H9 (cell line): ENCODE data around the gene F7. TPM values are rescaled to one million over a fixed set of nuclear protein-coding genes. Genes with fewer than 3 reads are reported as not detected.

ENCODE experiments used
- DNase-seq: peaks from one replicate; pipeline ENCODE4 v3.0.0-alpha.2; 2017
- H2AFZ ChIP-seq: one replicate; pipeline ENCODE4 v1.6.1; 2013; ENCODE audit warnings: mild to moderate bottlenecking, low read length, control low read depth, moderate library complexity
- H2AK5ac ChIP-seq: 2 replicates; pipeline ENCODE4 v1.6.1; 2013; ENCODE audit warnings: low read length, control low read depth, mixed read lengths; ENCODE audit not compliant: insufficient read length
- H2BK120ac ChIP-seq: one replicate; pipeline ENCODE4 v1.6.1; 2013; ENCODE audit warnings: low read depth, mild to moderate bottlenecking, low read length, control low read depth, inconsistent platforms; ENCODE audit not compliant: poor library complexity, severe bottlenecking
- H2BK12ac ChIP-seq: 2 replicates; pipeline ENCODE4 v1.6.1; 2013; ENCODE audit warnings: low read length, control low read depth, mixed read lengths, low read depth; ENCODE audit not compliant: insufficient read length
- H2BK15ac ChIP-seq: 2 replicates; pipeline ENCODE4 v1.6.1; 2013; ENCODE audit warnings: low read depth, low read length, control low read depth
- H2BK20ac ChIP-seq: one replicate; pipeline ENCODE4 v1.6.1; 2013; ENCODE audit warnings: low read depth, mild to moderate bottlenecking, low read length, control low read depth, inconsistent platforms; ENCODE audit not compliant: poor library complexity, severe bottlenecking
- H2BK5ac ChIP-seq: 2 replicates; pipeline ENCODE4 v1.6.1; 2013; ENCODE audit warnings: low read length, control low read depth, mixed read lengths; ENCODE audit not compliant: insufficient read length
- H3K14ac ChIP-seq: 2 replicates; pipeline ENCODE4 v1.6.1; 2013; ENCODE audit warnings: low read length, control low read depth; ENCODE audit not compliant: insufficient read depth
- H3K18ac ChIP-seq: 2 replicates; pipeline ENCODE4 v1.6.1; 2013; ENCODE audit warnings: low read depth, mild to moderate bottlenecking, mixed read lengths, low read length, control low read depth; ENCODE audit not compliant: insufficient read length
- H3K23ac ChIP-seq: 2 replicates; pipeline ENCODE4 v1.6.1; 2013; ENCODE audit warnings: low read length, control low read depth, mixed read lengths, low read depth; ENCODE audit not compliant: insufficient read length
- H3K23me2 ChIP-seq: 2 replicates; pipeline ENCODE4 v1.6.1; 2013; ENCODE audit warnings: low read depth, mild to moderate bottlenecking, mixed read lengths, low read length, control low read depth; ENCODE audit not compliant: insufficient read length, poor library complexity, severe bottlenecking
- H3K27ac ChIP-seq: 2 replicates; pipeline ENCODE4 v1.5.1; 2013; ENCODE audit warnings: low read length, control low read depth, mixed read lengths, low read depth; ENCODE audit not compliant: insufficient read length
- H3K27me3 ChIP-seq: 2 replicates; pipeline ENCODE4 v1.6.1; 2013; ENCODE audit warnings: low read length, control low read depth, inconsistent platforms; ENCODE audit not compliant: insufficient read depth
- H3K4ac ChIP-seq: 2 replicates; pipeline ENCODE4 v1.6.1; 2013; ENCODE audit warnings: low read depth, mild to moderate bottlenecking, control low read depth, inconsistent platforms, low read length, moderate library complexity
- H3K4me1 ChIP-seq: 2 replicates; pipeline ENCODE4 v1.6.1; 2013; ENCODE audit warnings: low read length, control low read depth, inconsistent platforms; ENCODE audit not compliant: insufficient read depth
- H3K4me2 ChIP-seq: 2 replicates; pipeline ENCODE4 v1.6.1; 2013; ENCODE audit warnings: low read length, control low read depth, mixed read lengths; ENCODE audit not compliant: insufficient read length, insufficient read depth
- H3K56ac ChIP-seq: 2 replicates; pipeline ENCODE4 v1.6.1; 2013; ENCODE audit warnings: low read depth, mild to moderate bottlenecking, mixed read lengths, low read length, control low read depth; ENCODE audit not compliant: insufficient read length
- H3K79me1 ChIP-seq: 2 replicates; pipeline ENCODE4 v1.6.1; 2013; ENCODE audit warnings: low read depth, mild to moderate bottlenecking, moderate library complexity, low read length, control low read depth, inconsistent platforms; ENCODE audit not compliant: insufficient read depth, poor library complexity, severe bottlenecking
- H3K79me2 ChIP-seq: 2 replicates; pipeline ENCODE4 v1.6.1; 2013; ENCODE audit warnings: low read length, control low read depth, inconsistent platforms; ENCODE audit not compliant: insufficient read depth
- H3K9ac ChIP-seq: 2 replicates; pipeline ENCODE4 v1.6.1; 2013; ENCODE audit warnings: low read length, control low read depth, mixed read lengths; ENCODE audit not compliant: insufficient read length; ENCODE audit errors: extremely low read depth
- H3K9me3 ChIP-seq: one replicate; pipeline ENCODE4 v1.6.1; 2013; ENCODE audit warnings: low read depth, low read length, inconsistent platforms; ENCODE audit not compliant: control insufficient read depth
- H3T11ph ChIP-seq: one replicate; pipeline ENCODE4 v1.6.1; 2013; ENCODE audit warnings: mild to moderate bottlenecking, low read length, control low read depth, inconsistent platforms
- H4K20me1 ChIP-seq: one replicate; pipeline ENCODE4 v1.6.1; 2013; ENCODE audit not compliant: control insufficient read depth, insufficient read length, insufficient read depth
- H4K5ac ChIP-seq: 2 replicates; pipeline ENCODE4 v1.6.1; 2013; ENCODE audit warnings: low read depth, mild to moderate bottlenecking, mixed read lengths, low read length, control low read depth; ENCODE audit not compliant: insufficient read length
- H4K8ac ChIP-seq: replicated peaks from 2 replicates; pipeline ENCODE4 v1.6.1; 2013; ENCODE audit warnings: low read length, control low read depth, mixed read lengths, low read depth; ENCODE audit not compliant: insufficient read length
- H4K91ac ChIP-seq: 2 replicates; pipeline ENCODE4 v1.6.1; 2013; ENCODE audit warnings: low read depth, mild to moderate bottlenecking, moderate library complexity, mixed read lengths, low read length, control low read depth; ENCODE audit not compliant: insufficient read length
- H3K27ac Mint-ChIP-seq, 3 experiments: 2 replicates in 2 of 3; 3 replicates in 1 of 3; pipeline ENCODE4 v1.8.0; 2020 to 2021; ENCODE audit warnings: mixed read lengths in 3 of 3, mild to moderate bottlenecking in 1 of 3, moderate library complexity in 1 of 3
- H3K27me3 Mint-ChIP-seq: 2 replicates; pipeline ENCODE4 v1.8.0; 2021; ENCODE audit warnings: low read depth, mild to moderate bottlenecking, moderate library complexity, mixed read lengths
- H3K36me3 Mint-ChIP-seq, 3 experiments: 2 replicates in 2 of 3; 3 replicates in 1 of 3; pipeline ENCODE4 v1.8.0; 2020 to 2021; ENCODE audit warnings: low read depth in 3 of 3, mixed read lengths in 3 of 3; ENCODE audit not compliant: insufficient read depth in 1 of 3
- H3K4me1 Mint-ChIP-seq, 2 experiments: 2 replicates each; pipeline ENCODE4 v1.8.0; 2020; ENCODE audit warnings: mixed read lengths in 2 of 2
- H3K4me3 Mint-ChIP-seq, 2 experiments: 2 replicates in 1 of 2; 3 replicates in 1 of 2; pipeline ENCODE4 v1.8.0; 2020 to 2021; ENCODE audit warnings: mild to moderate bottlenecking in 2 of 2, mixed read lengths in 2 of 2, moderate library complexity in 1 of 2
- H3K9me3 Mint-ChIP-seq, 2 experiments: 2 replicates in 1 of 2; 3 replicates in 1 of 2; pipeline ENCODE4 v1.8.0; 2020; ENCODE audit warnings: mild to moderate bottlenecking in 2 of 2, mixed read lengths in 2 of 2, moderate library complexity in 1 of 2
- WGBS: extraction: QIAGEN DNeasy Blood & Tissue Kit; methylation state at CpG from one replicate; pipeline ENCODE4 v1.1.7; 2013; ENCODE audit warnings: missing lambda C conversion rate, low lambda C conversion rate, mixed read lengths; ENCODE audit not compliant: insufficient read length; ENCODE audit errors: extremely low coverage; 5-methylcytosine and 5-hydroxymethylcytosine counted together
- total RNA-seq: library from RNA; stranded (reverse); gene quantifications from 2 replicates; pipeline ENCODE4 v1.2.1, GENCODE V29; 2021
- TF ChIP-seq, protein P1 (sequence below): fragments of 200-600 bp; sonication (generic); conservative IDR thresholded peaks from 3 replicates; pipeline ENCODE4 v1.8.0; 2021; ENCODE audit warnings: antibody characterized with exemption, mild to moderate bottlenecking

F7 gene
- total RNA-seq, 1 experiment from 2014 or later: 0.81 TPM

GRCh38 chr13:113061796-113062425 is 43.7 kb upstream of the F7 start:
- Histone ChIP-seq H3T11ph (no peak overlapping the region), H2BK5ac (no peak overlapping the region)

More at GRCh38 chr13:113061796-113062425, 43.7 kb upstream of the F7 start:
- WGBS: no CpG with 5 or more reads among the region's 14 CpGs
- Histone ChIP-seq H3K79me1 (no peaks in the 10 kb centered on the region), H3K79me2 (no peaks in the 10 kb centered on the region), H3K27me3 (no peaks in the 10 kb centered on the region), H3K14ac (no peak overlapping the region), H3K56ac (no peak overlapping the region), H3K9ac (no peak overlapping the region), H3K18ac (no peak overlapping the region), H3K9me3 (no peaks in the 10 kb centered on the region), H3K23ac (no peak overlapping the region), H4K91ac (no peak overlapping the region), H2AK5ac (no peak overlapping the region), H2BK12ac (no peak overlapping the region), H2AFZ (no peak overlapping the region), H2BK15ac (no peak overlapping the region), H2BK120ac (no peak overlapping the region), H3K4ac (no peak overlapping the region), H4K20me1 (peaks cover 5% of the 10 kb centered on the region), H4K5ac (no peak overlapping the region), H2BK20ac (no peak overlapping the region), H3K4me1 (no peaks in the 10 kb centered on the region), H3K23me2 (no peaks in the 10 kb centered on the region), H4K8ac (no peak overlapping the region), H3K4me2 (no peak overlapping the region), H3K27ac (no peak overlapping the region)
- Mint-ChIP-seq H3K4me1 (peaks cover 2 to 8% of the 10 kb centered on the region in 2 experiments; a peak in 2 of 4 replicates), H3K36me3 (peaks cover under 1 to 4% (median under 1%) of the 10 kb centered on the region in 3 experiments; a peak in 4 of 7 replicates), H3K9me3 (peaks cover 0 to under 1% of the 10 kb centered on the region in 2 experiments; a peak in 1 of 5 replicates), H3K27ac (no peak overlapping the region), H3K4me3 (no peak overlapping the region), H3K27me3 (no peaks in the 10 kb centered on the region)
- DNase-seq: no peak
- TF ChIP-seq, protein P1, sequence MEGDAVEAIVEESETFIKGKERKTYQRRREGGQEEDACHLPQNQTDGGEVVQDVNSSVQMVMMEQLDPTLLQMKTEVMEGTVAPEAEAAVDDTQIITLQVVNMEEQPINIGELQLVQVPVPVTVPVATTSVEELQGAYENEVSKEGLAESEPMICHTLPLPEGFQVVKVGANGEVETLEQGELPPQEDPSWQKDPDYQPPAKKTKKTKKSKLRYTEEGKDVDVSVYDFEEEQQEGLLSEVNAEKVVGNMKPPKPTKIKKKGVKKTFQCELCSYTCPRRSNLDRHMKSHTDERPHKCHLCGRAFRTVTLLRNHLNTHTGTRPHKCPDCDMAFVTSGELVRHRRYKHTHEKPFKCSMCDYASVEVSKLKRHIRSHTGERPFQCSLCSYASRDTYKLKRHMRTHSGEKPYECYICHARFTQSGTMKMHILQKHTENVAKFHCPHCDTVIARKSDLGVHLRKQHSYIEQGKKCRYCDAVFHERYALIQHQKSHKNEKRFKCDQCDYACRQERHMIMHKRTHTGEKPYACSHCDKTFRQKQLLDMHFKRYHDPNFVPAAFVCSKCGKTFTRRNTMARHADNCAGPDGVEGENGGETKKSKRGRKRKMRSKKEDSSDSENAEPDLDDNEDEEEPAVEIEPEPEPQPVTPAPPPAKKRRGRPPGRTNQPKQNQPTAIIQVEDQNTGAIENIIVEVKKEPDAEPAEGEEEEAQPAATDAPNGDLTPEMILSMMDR: no peak
